D721Med (cell line): Measurements from ENCODE around the gene PHF10.
A peak's percentile ranks its signal among the peaks of the same experiment; 100 is the strongest.
"Not testable (repeated sequence)": the region's sequence is repeated elsewhere in the genome, so short reads cannot be mapped to it uniquely, and the experiment has no call there.

Source experiments
- DNase-seq: peaks from one replicate; pipeline ENCODE4 v3.0.0; 2011; ENCODE audit warnings: low spot score; ENCODE audit not compliant: insufficient read length
- FAIRE-seq: peaks from 2 replicates; lab custom pipeline; 2011; peaks lifted over from hg19 to GRCh38; lab: Jason Lieb, UNC
- TF ChIP-seq, protein P1 (sequence below): IDR thresholded peaks from 2 replicates; pipeline ENCODE4 v1.5.1; 2012; ENCODE audit warnings: mild to moderate bottlenecking, control low read depth; ENCODE audit not compliant: insufficient read depth; ENCODE audit errors: missing control alignments

Gene PHF10

DNA sequence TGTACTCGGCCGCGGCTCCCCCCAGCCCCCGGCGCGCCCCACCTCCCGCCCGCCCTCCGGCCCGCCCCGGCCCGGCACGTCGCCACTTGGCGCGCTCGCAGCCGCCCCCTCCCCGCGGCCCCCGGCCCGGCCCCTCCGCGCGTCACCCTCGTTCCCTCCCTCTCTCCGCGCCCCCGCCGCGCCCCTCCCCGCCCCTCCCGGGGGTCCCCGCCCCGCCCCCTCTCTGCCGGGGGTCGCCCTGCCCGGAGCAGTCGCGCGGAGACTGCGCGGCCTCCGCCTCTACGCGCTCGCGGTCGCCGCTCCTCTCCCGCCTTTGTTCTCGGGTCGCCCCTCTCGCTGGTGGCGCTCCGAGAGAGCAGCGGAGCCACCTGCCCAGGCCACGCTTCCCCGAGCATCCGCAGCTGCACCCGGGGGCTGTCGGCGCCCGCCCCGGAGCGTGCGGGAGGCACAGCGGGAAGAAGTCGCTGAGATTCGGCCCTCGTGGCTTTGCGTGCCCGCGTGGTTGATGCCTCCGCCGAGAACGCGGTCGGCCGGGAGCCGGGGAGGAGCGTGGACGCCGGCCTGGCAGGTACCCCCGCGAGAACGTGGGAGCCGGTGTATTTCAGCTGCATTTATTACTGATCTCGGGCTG is at the start of gene PHF10:
Gene PHF10, minus strand, starts transcription at position 7 of the 631 bp plus-strand sequence. CDS start 569 bp downstream, outside the sequence.
- DNase-seq (peak; percentile 29), FAIRE-seq (no peak)
- TF ChIP-seq, protein P1, sequence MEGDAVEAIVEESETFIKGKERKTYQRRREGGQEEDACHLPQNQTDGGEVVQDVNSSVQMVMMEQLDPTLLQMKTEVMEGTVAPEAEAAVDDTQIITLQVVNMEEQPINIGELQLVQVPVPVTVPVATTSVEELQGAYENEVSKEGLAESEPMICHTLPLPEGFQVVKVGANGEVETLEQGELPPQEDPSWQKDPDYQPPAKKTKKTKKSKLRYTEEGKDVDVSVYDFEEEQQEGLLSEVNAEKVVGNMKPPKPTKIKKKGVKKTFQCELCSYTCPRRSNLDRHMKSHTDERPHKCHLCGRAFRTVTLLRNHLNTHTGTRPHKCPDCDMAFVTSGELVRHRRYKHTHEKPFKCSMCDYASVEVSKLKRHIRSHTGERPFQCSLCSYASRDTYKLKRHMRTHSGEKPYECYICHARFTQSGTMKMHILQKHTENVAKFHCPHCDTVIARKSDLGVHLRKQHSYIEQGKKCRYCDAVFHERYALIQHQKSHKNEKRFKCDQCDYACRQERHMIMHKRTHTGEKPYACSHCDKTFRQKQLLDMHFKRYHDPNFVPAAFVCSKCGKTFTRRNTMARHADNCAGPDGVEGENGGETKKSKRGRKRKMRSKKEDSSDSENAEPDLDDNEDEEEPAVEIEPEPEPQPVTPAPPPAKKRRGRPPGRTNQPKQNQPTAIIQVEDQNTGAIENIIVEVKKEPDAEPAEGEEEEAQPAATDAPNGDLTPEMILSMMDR: no peak

DNA sequence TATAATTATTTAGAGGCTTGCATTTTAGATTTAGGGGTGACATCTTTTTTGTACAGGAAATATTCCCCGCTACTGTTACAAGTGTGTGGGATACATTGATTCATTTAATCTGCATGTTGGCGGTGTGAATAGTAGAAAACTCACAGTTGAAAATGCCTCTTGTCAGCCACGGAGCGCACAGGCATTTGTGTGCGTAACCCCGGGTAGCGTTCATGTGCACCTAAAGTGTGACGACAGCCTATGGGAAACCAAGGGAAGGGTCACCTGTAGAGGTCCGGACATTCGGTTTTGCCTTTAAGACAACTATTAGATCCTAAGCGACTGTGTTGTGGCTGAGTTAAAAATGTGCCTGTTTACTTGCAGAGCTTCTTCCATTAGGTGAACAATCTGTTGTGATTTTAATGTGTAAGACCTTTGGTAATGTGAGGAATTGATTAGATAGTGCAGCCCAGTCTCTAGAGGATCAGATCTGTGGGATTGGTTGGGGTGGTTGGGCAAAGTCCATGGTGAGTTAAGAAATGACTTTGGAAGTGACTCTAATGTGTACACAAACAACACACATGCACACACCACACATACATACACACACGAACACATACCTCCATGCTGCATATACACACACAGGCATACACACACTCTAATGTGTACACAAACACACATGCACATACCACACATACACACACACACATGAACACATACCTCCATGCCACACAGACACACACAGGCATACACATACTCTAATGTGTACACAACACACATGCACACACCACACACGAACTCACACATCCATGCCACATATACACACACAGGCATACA is 42.8 kb upstream of the PHF10 start:
- DNase-seq (no peak), FAIRE-seq (no peak)
- TF ChIP-seq, protein P1: no peak

DNA sequence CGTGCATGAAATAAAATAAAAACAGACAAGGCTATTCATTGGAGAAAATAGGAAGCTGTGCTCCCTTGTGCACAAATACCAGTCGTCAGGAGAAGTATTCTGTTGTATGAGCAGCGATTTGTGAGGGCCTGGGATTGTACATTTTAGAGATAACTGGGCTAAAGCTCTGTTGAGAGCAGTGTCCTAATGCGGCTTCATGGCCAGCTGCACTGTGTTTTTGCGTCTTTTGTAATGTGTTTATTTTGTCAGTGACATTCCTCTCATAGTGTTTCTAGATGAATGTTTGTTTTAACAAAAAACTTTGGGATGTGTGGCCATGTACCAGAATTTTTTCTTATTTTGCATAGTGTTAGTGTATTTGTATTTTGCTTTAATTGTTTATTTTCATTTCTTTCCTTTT is 41.9 kb upstream of the PHF10 start:
- no peak for DNase-seq
- TF ChIP-seq, protein P1: no peak
- FAIRE-seq: no peak

DNA sequence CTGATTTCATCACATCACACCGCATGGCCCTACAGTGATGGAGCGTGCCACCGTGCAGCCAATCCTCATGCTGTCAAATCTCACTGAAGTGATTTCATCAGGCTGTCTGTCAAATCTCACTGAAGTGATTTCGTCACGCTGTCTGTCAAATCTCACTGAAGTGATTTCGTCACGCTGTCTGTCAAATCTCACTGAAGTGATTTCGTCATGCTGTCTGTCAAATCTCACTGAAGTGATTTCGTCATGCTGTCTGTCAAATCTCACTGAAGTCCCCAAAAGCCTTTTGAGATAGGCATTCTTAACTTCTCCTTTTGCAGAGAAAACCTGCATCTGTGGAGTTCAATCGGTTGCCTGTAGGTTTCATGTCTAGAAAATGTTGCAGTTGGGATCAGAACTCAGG is 41.5 kb upstream of the PHF10 start:
- DNase-seq, FAIRE-seq: not testable (repeated sequence)

DNA sequence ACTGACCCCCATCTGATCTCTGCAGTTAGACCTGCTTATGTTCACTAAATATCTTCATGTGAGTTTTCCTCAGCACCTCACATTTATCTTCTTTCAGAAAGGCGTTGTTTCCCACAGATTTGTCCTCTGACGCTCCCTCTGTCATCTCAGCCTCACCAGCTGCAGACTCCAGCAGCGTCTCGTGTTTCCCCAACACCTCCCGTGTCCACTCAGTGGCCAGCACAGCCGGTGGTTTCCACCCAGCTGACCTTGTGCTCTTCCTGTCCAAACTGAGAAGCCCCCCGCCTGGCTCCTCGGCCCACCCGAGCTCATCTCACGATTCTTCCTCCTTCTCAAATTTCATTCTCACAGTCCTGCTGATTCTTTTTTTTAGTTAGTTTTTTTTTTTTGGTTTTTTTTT is 39.6 kb upstream of the PHF10 start:
- FAIRE-seq (no peak), DNase-seq (no peak)
- TF ChIP-seq, protein P1: no peak

DNA sequence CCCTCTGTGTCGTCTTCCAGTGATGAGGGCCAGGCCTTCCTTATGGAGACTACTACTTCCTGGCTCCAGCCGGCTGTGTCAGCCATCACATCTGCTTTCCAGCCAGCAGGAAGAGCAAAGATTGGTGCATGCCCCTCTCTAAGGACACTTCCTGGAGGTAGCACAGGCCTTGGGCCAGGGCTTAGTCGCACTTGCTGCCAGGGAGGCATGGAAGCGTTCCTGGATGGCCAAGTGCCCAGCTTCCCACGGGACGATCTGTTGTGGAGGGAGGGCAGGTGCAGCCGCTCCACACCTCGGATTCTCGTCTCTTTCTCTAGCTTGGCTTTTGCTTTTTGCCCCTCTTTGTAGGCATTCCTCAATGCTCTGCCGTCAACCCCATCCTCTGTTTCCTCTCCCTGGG is 39.0 kb upstream of the PHF10 start:
- TF ChIP-seq, protein P1: no peak
- FAIRE-seq: no peak

DNA sequence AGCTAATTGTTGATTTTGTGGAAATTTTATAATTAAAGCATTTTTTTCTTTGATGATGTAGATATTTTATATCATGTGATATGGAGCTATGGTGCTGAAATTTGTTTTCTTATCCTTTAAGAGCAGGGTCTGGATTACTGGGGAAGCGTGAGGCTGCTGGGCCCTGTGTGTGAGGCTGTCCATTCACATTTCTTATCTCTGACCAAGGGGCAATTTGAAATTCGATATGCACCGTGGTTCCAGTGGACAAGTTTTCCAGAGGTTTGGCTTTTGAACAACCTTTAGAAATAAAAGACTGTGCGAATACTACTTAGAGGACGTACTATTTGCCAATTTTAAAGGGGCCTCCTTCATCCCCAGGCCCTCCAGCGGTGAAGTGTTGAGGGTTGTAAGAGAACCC is 30.9 kb upstream of the PHF10 start:
- TF ChIP-seq, protein P1: no peak
- FAIRE-seq: no peak
- DNase-seq: no peak

More for the DNA sequence above, 39.0 kb upstream of the PHF10 start:
- no peak for DNase-seq
